ENCODE results near the gene ZDHHC1. TPM values are rescaled to one million over a fixed set of nuclear protein-coding genes. Genes with fewer than 3 reads are reported as not detected.

Gene ZDHHC1, protein sequence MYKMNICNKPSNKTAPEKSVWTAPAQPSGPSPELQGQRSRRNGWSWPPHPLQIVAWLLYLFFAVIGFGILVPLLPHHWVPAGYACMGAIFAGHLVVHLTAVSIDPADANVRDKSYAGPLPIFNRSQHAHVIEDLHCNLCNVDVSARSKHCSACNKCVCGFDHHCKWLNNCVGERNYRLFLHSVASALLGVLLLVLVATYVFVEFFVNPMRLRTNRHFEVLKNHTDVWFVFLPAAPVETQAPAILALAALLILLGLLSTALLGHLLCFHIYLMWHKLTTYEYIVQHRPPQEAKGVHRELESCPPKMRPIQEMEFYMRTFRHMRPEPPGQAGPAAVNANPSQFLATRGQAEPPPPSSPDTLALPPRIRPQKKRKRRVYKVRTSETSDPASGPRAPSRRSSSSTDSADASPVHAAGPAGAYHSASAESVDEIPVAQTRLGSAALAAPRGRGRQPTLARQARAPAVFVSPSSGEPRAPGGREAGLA
- under 1 TPM in 3 of 6 donors, not detected in 3; 0.17 to 0.23 (median 0.21) TPM for polyA plus RNA-seq (ENCODE audit: low read depth in 6 of 6)

DNA sequence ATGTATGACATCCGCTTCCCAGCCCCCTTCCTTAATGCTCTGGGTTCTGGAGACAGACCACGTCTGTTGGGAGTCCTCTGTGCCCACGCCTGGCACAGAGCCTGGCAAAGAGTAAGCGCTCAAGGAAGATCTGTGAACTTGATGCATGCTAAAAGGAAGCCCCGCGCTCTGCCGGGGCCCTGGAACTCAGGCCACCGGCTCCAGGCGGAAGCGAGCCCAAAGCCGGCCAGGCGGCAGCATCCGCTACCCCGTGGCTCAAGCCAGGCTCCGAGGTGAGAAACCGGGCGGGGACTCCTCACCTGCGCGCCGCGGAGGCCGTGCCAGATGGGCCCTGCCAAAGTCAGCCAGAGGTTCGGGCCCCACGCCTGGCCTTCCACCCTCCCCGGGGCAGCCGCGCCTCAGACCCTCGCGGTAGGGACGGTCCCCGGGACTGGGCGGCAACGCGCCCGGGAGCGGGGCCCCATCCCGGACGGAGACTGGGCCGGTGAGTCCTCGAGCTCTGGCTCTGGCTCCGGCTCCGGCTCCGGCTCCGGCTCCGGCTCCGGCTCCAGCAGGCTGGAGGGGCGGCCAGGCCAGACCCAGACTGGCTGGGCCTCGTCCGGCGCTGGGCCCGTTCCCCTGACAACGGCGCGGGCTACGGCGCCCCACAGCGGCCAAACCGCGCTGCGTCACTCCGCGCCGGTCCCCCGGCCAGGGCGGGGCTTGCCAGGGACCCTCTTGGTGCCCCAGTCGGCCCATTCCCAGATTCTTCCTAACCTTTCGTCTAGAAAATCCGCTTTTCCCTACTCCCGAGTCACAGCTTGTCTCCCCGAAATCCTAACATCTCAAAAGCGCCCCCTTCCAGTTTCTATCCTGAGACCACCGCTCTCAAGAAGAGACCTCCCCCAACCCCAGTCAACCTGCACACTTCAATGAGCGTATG is at the start of gene ZDHHC1:
ZDHHC1 (minus strand) TSS at position 606 of the 922 bp plus-strand sequence. CDS start 8,702 bp downstream, outside the sequence.
- H3K4me1 Mint-ChIP-seq: peaks cover 9 to 12% (median 12%) of the 10 kb centered on the region in 3 donors
- no peaks in the 10 kb centered on the region for H3K9me3 Mint-ChIP-seq
- H3K27me3 Mint-ChIP-seq: peaks cover 14 to 31% (median 20%) of the 10 kb centered on the region in 3 donors
- H3K27ac Mint-ChIP-seq: peak within 1 kb of the TSS; percentile 64 to 87 (median 80)
- peak within 1 kb of the TSS; percentile 78 to 92 (median 83) for H3K4me3 Mint-ChIP-seq
- no peaks in the 10 kb centered on the region for H3K36me3 Mint-ChIP-seq
- peak; percentile 65 for DNase-seq
- ATAC-seq (ENCODE audit: low read depth in 2 of 2): peak; percentile 91 to 92

DNA sequence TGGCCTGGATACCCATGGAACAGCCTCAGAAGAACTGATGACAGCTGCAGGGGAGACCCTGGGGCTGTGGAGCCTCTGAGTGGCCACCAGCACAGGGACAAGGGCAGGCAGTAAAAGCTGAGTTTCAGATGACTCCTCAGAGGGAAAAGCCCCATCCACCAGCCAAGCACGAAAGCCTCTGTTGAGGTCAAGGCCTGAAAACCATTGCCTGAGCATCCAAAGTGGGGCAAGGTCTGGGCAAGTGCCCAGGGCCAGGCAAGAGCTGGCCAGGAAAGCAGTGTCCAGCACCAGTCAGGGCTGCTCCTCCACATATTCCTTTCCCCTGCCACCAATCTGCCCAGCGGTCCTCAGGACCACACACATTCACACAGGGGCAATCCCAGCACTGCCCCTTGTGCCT is 48.3 kb upstream of the ZDHHC1 start:
- Mint-ChIP-seq H3K4me1 (peaks cover 54 to 80% (median 71%) of the 10 kb centered on the region in 3 donors), H3K27ac (peak overlapping the region in 1 of 6 donors; percentile 33), H3K36me3 (no peaks in the 10 kb centered on the region), H3K9me3 (no peaks in the 10 kb centered on the region), H3K27me3 (no peaks in the 10 kb centered on the region), H3K4me3 (no peak overlapping the region)
- no peak for DNase-seq
- no peak for ATAC-seq (ENCODE audit: low read depth in 2 of 2)

DNA sequence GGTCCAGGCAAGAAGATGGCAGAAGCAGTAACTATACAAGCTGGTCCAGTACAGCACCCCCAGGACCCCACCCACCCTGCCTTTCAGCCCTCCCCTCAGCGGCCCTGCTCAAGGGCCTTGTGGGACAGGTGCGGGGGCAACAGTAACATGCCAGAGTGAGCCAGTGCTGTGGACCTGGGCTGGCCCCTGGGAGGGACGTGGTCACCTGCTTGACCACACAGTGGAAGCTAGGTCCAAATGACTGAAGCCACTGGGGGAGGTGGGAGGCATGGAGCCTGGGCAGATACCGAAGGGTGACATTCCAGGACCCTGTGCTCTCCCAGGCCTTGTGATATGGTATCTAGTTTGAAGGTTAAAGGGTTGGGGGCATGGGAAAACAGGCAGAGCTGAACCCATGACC is 47.4 kb upstream of the ZDHHC1 start:
- Mint-ChIP-seq H3K36me3 (no peaks in the 10 kb centered on the region), H3K27ac (peak overlapping the region in 2 of 6 donors; percentile 33 to 47), H3K4me3 (peak overlapping the region in 2 of 8 donors; percentile 16 to 77), H3K9me3 (no peaks in the 10 kb centered on the region), H3K4me1 (peaks cover 57 to 79% (median 68%) of the 10 kb centered on the region in 3 donors), H3K27me3 (no peaks in the 10 kb centered on the region)
- ATAC-seq (ENCODE audit: low read depth in 2 of 2) (no peak), DNase-seq (no peak)

DNA sequence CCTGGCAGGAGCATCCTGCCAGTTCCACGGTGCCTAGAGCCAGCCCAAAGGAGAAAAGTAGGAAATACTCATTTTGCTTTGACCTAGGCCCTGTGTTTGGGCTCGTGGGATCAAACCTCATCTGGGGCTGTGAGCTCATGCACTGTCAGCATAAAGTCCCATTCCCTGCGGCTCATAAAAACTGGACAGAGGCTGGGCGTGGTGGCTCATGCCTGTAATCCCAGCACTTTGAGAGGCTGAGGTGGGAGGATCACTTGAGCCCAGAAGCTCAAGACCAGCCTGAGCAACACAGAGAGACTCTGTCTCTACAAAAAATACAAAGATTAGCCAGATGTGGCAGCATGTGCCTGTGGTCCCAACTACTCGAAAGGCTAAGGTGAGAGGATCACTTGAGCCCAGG is 46.8 kb upstream of the ZDHHC1 start:
- Mint-ChIP-seq H3K9me3 (no peaks in the 10 kb centered on the region), H3K36me3 (no peaks in the 10 kb centered on the region), H3K27ac (peak overlapping the region in 2 of 6 donors; percentile 28 to 47), H3K4me3 (peak overlapping the region in 1 of 8 donors; percentile 77), H3K27me3 (no peaks in the 10 kb centered on the region), H3K4me1 (peaks cover 54 to 77% (median 64%) of the 10 kb centered on the region in 3 donors)
- ATAC-seq (ENCODE audit: low read depth in 2 of 2): no peak
- DNase-seq: no peak

DNA sequence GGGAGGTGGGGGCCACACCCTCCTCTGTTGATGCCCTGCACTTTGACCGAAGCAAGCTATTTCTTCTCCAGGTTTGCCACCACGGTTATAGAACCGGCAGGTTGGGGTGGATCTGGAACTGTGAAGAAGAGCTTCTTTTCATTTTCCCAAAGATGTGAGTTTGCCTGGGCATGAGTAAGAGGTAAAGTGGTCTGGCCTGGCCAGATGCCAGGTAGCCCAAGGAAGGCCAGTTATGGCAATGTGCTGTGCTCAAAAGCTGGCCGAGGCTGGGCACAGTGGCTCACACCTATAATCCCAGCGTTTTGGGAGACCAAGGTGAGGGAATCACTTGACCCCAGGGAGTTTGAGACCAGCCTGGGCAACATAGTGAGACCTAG is 46.0 kb upstream of the ZDHHC1 start:
- no peaks in the 10 kb centered on the region for H3K27me3 Mint-ChIP-seq
- H3K4me1 Mint-ChIP-seq: peaks cover 48 to 69% (median 56%) of the 10 kb centered on the region in 3 donors
- no peak overlapping the region for H3K4me3 Mint-ChIP-seq
- no peak for DNase-seq
- H3K27ac Mint-ChIP-seq: peak overlapping the region in 2 of 6 donors; percentile 64 to 72
- no peaks in the 10 kb centered on the region for H3K9me3 Mint-ChIP-seq
- H3K36me3 Mint-ChIP-seq: no peaks in the 10 kb centered on the region
- ATAC-seq (ENCODE audit: low read depth in 2 of 2): no peak

DNA sequence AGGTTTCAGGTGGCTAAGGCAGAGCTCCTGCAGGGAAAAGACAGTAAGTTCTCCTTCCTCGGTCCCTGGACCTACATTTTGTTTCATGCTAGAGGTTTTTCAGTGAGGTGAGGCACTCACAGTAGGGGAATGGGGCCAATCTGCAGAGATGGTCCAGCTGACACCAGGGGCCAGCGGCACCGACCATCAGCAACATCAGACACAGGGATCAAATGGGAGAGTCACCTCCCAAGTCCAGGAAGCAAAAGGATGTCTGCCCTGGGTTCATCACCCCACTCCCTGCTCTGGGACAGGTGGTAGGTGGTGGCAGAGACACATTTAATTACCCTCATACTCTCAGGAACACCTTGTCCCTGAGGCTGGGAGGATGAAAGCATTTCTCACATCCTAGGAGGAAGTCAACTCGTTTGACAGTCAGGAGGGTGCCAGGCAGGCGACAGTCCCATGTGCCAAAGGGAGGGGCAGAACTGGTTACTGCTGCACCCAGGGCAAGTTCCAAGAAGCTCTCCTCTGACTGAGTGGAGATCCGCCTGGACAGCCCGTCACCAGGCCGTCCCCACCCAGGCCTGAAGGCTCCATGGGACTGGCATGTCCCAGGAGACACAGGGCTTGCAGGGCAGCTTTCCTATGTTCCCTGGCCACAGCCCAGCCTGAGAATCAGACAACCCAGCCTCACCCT is 45.5 kb upstream of the ZDHHC1 start:
- Mint-ChIP-seq H3K27me3 (no peaks in the 10 kb centered on the region), H3K4me3 (no peak overlapping the region), H3K36me3 (no peaks in the 10 kb centered on the region), H3K4me1 (peaks cover 50 to 69% (median 54%) of the 10 kb centered on the region in 3 donors), H3K27ac (peak overlapping the region in 1 of 6 donors; percentile 86), H3K9me3 (no peaks in the 10 kb centered on the region)
- DNase-seq (no peak), ATAC-seq (ENCODE audit: low read depth in 2 of 2) (no peak)

DNA sequence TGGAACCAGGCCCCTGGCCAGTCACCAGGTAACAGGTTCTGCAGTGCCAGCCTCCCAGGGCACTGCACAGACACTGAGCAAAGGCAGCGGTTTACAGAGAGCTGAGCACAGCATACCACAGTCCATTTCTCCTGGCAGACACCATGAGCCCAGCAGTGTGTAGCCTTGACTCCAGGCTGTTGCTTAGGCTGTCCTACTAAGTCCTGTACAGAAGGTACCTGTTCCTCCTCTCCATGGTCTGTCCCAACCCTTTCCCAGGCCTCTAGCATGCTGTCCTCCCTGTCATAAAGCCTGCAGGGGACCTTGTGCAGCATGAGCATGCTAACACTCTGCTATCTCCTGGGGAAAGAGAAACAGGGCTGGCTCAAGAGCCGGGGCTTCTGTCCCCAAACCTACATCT is 44.7 kb upstream of the ZDHHC1 start:
- Mint-ChIP-seq H3K9me3 (no peaks in the 10 kb centered on the region), H3K27me3 (no peaks in the 10 kb centered on the region), H3K36me3 (no peaks in the 10 kb centered on the region), H3K4me3 (no peak overlapping the region), H3K4me1 (peaks cover 46 to 68% (median 48%) of the 10 kb centered on the region in 3 donors), H3K27ac (peak overlapping the region in 1 of 6 donors; percentile 36)
- DNase-seq: no peak
- ATAC-seq (ENCODE audit: low read depth in 2 of 2): no peak

DNA sequence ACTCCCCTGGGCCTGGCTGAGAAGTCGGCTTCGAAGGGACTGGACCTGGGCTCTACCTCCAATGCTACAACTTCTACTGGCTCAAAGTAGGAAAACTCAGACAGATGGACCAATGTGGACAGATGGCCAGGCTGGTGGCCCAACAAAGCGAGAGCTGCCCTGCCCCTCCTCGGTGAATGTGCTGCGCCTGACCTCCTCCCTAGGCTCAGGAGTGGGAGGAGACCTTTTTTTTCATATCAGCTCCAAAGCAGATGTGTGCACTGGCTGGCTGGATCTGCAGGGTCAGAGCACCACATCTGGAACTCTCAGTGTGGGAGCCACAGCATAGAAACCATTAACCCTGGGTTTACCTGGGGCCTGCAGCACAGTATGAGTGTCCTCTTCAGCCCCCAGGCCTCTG is 43.9 kb upstream of the ZDHHC1 start:
- no peak for ATAC-seq (ENCODE audit: low read depth in 2 of 2)
- H3K36me3 Mint-ChIP-seq: no peaks in the 10 kb centered on the region

DNA sequence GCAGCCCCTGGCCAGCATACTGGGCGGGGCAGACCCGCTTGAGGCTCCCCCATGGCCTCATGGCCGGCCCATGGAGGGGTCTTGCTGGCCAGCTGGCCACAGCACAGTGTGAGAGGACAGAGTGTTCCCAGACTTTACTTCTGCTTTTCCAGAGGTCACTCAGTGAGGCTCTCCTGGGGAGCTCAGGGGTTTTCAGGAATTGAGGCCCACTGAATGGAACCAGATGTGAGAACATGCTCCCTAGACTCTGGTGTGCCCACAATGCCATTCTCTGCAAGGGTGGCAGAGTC is 43.5 kb upstream of the ZDHHC1 start:
- H3K36me3 Mint-ChIP-seq: no peaks in the 10 kb centered on the region
- ATAC-seq (ENCODE audit: low read depth in 2 of 2): no peak
- peak overlapping the region in 1 of 6 donors; percentile 36 for H3K27ac Mint-ChIP-seq
- H3K4me3 Mint-ChIP-seq: no peak overlapping the region
- peaks cover 42 to 65% (median 45%) of the 10 kb centered on the region in 3 donors for H3K4me1 Mint-ChIP-seq
- no peaks in the 10 kb centered on the region for H3K27me3 Mint-ChIP-seq
- H3K9me3 Mint-ChIP-seq: no peaks in the 10 kb centered on the region
- no peak for DNase-seq

More for the DNA sequence above, 43.9 kb upstream of the ZDHHC1 start:
- Mint-ChIP-seq H3K4me3 (no peak overlapping the region), H3K27me3 (no peaks in the 10 kb centered on the region), H3K4me1 (peaks cover 42 to 65% (median 44%) of the 10 kb centered on the region in 3 donors), H3K27ac (peak overlapping the region in 1 of 6 donors; percentile 36), H3K9me3 (no peaks in the 10 kb centered on the region)
- DNase-seq: no peak

DNA sequence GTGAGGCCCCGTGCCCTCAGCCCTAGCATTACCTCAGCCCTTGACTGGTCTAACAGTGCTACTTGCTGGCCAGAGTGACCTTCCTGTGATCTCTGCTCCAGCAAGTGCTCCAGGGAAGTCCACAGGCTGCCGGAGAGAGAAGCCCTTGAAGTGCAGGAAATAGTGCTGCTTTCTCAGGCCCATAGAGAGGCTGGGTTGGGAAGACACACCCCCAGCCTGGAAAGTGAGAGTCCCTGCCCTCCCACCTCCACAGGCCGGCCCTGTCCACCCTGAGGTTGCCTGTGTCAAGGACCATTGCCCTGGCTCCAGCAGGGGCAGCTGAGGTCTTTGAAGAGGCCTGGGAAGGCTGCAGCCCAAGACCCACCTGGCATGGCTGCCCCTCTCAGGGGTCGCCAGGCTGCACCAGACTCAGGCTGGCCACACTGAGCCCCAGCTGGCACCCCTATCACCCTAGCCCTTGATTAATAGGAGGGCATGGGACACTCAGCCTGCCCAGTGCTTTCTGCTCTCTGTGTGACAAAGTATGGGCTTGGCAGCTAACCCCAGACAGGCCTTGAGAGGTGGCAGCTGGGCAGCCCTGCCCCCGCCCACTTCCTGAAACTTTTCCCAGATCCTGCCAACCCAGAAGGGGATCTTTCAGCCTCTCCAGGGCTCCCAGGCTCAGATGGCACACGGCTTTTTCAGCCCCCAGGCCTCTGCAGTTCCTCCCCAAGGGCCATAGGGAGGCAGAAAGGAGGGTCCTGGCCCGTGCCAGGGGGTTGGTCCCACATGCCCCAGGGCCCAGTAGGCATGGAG is 43.0 kb upstream of the ZDHHC1 start:
- H3K36me3 Mint-ChIP-seq: no peaks in the 10 kb centered on the region
- peaks cover 42 to 64% (median 45%) of the 10 kb centered on the region in 3 donors for H3K4me1 Mint-ChIP-seq
- no peaks in the 10 kb centered on the region for H3K9me3 Mint-ChIP-seq
- H3K27ac Mint-ChIP-seq: peak overlapping the region in 5 of 6 donors; percentile 43 to 82 (median 69)
- ATAC-seq (ENCODE audit: low read depth in 2 of 2) (peak in 1 of 2 donors; percentile 9), DNase-seq (no peak)
- no peak overlapping the region for H3K4me3 Mint-ChIP-seq
- H3K27me3 Mint-ChIP-seq: no peaks in the 10 kb centered on the region

DNA sequence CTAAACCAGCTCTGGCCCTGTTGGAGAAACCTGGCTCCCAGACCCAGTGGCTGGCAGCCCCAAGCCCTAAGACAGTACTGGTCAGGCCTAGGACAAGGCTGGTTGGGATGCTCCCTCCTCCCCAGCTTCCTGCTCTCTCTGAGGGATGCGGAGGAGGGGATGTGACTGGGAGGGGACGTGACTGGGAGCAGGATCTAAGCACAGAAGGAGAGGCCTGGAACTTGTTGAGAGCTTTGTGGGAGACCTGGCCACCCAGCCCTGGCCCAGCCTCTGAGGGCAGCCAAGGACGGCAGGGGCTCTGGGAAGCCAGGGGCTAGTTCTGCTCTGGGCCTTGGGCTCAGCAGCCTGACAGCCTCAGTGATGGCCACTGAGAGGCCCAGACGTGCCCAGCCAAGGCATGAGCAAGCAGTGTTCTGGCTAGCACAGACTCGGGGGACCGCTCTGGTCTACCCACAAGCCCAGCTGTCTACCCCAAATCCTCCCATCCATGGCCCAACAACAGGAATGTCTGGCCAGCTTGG is 41.9 kb upstream of the ZDHHC1 start:
- Mint-ChIP-seq H3K36me3 (no peaks in the 10 kb centered on the region), H3K4me3 (no peak overlapping the region), H3K9me3 (no peaks in the 10 kb centered on the region), H3K27ac (peak overlapping the region in 2 of 6 donors; percentile 53 to 79), H3K27me3 (no peaks in the 10 kb centered on the region), H3K4me1 (peaks cover 43 to 65% (median 46%) of the 10 kb centered on the region in 3 donors)
- no peak for DNase-seq
- no peak for ATAC-seq (ENCODE audit: low read depth in 2 of 2)

DNA sequence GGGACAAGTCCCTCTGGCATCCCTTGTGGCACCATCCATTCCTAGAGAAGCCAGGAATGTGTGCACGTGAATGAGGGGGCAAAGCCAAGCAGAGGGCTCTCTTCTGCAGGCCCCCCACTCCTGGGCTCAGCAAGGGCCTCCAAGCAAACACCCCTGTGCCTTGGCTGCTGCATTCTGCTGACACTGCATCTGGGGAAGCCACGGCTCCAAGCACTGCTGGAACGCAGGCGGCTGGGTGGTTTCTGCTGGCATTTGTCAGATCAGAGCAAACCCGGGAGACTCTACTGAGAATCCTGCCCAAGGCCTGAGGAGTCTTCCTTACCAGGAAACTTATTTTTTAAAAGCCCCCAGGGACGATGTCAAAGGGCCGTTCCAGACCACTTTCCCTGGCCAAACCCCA is 41.3 kb upstream of the ZDHHC1 start:
- Mint-ChIP-seq H3K27ac (peak overlapping the region in 1 of 6 donors; percentile 59), H3K4me1 (peaks cover 41 to 68% (median 44%) of the 10 kb centered on the region in 3 donors), H3K9me3 (no peaks in the 10 kb centered on the region), H3K36me3 (no peaks in the 10 kb centered on the region), H3K27me3 (no peaks in the 10 kb centered on the region), H3K4me3 (no peak overlapping the region)
- no peak for DNase-seq
- no peak for ATAC-seq (ENCODE audit: low read depth in 2 of 2)
